GM23338 (cell line): ENCODE results near the gene CDK14.

ENCODE experiments used
- CREB1 ChIP-seq: fragments of 250-450 bp; sonication (Bioruptor Pico); IDR thresholded peaks from 2 replicates; pipeline ENCODE4 v1.5.0; 2020; ENCODE audit warnings: low read depth, mild to moderate bottlenecking, moderate library complexity
- EZH2 ChIP-seq: fragments of 200-600 bp; sonication (generic); IDR thresholded peaks from one replicate; pipeline ENCODE4 v1.8.0; 2017; ENCODE audit warnings: antibody characterized with exemption, mild to moderate bottlenecking, low read depth; ENCODE audit not compliant: unreplicated experiment

GRCh38 chr7:91005841-91006240, 409.7 kb downstream of the CDK14 start:
- TF ChIP-seq CREB1 (CRISPR knock-in tag) (no peak), EZH2 (no peak)
